Measurements from ENCODE around the gene CNNM3.

Gene CNNM3

DNA sequence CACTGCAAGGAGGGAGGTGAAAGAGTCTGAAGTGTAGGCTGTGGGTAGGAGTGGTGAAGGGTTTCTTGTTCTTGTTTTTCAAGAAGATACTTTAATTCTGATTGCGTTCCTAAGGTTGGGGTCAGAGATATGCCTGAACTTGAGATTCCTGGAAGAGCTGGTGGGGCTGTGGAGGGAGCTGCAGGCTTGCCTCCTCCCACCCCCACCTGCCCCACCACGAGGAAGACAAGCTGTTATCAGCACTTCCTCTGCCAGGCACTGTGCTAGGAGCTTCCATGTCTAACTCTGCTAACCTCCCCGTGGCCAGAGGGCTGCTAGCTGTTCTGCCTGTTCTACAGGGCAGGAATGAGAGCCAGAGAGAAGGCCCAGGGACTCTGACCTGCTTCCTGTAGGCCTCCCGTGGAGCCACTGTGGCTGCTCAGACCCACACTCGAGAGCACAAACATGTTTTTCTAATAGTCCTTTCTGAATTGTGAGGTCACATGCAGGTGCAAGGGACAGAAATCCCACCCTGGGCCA is 14.0 kb downstream of the CNNM3 start:
- 0 out of 2 replicates have a peak overlapping the region, but pooled peaks have one; percentile 2 for H3K27ac ChIP-seq
- no peak for TF ChIP-seq ZFX (IDR thresholded peaks at IDR 0.05; ENCODE audit: borderline replicate concordance)
- TF ChIP-seq, protein P1, sequence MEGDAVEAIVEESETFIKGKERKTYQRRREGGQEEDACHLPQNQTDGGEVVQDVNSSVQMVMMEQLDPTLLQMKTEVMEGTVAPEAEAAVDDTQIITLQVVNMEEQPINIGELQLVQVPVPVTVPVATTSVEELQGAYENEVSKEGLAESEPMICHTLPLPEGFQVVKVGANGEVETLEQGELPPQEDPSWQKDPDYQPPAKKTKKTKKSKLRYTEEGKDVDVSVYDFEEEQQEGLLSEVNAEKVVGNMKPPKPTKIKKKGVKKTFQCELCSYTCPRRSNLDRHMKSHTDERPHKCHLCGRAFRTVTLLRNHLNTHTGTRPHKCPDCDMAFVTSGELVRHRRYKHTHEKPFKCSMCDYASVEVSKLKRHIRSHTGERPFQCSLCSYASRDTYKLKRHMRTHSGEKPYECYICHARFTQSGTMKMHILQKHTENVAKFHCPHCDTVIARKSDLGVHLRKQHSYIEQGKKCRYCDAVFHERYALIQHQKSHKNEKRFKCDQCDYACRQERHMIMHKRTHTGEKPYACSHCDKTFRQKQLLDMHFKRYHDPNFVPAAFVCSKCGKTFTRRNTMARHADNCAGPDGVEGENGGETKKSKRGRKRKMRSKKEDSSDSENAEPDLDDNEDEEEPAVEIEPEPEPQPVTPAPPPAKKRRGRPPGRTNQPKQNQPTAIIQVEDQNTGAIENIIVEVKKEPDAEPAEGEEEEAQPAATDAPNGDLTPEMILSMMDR (IDR thresholded peaks at IDR 0.05), result no peak

DNA sequence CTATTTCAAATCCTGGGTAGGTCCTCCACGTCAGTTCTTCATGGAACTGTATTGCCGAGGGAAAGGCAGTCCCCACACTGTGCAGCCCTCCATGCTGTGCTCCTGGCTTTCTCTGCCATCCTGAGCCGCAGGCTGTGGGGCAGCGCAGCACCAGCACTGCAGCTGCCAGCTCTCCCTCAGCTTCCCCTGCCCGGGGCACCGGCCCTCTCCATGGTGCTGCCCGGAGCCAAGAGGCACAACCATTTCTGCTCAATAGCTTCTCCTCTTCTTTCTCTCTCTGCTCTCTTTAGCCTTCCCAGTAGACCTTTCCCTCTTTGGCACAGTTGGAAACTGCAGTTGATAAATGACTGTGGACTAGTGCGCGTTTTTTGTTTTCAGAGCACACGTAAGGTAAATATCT is 15.6 kb downstream of the CNNM3 start:
- TF ChIP-seq, protein P1 (IDR thresholded peaks at IDR 0.05), result no peak
- TF ChIP-seq ZFX (IDR thresholded peaks at IDR 0.05; ENCODE audit: borderline replicate concordance), result no peak
- H3K27ac ChIP-seq, result peak overlapping the region; percentile 60

DNA sequence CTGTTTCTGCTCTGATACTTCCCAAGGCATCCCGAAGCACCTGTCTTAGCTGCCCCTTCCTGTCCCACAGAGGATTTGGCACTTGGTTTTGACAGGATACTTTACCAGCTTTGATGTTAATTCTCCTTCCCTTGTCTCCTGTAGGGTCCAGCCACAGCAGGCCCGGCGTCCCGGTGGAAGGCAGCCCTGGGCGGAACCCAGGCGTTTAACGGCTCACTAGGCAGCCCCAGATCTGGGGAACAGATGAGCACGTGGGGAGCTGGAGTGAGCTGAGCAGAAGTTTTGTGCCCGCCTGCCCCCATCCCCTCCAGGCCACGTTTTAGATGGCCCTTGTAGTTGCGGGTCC is 16.3 kb downstream of the CNNM3 start:
- H3K27ac ChIP-seq, result peak overlapping the region; percentile 60
- TF ChIP-seq ZFX (IDR thresholded peaks at IDR 0.05; ENCODE audit: borderline replicate concordance), result no peak
- TF ChIP-seq, protein P1 (IDR thresholded peaks at IDR 0.05), result no peak

DNA sequence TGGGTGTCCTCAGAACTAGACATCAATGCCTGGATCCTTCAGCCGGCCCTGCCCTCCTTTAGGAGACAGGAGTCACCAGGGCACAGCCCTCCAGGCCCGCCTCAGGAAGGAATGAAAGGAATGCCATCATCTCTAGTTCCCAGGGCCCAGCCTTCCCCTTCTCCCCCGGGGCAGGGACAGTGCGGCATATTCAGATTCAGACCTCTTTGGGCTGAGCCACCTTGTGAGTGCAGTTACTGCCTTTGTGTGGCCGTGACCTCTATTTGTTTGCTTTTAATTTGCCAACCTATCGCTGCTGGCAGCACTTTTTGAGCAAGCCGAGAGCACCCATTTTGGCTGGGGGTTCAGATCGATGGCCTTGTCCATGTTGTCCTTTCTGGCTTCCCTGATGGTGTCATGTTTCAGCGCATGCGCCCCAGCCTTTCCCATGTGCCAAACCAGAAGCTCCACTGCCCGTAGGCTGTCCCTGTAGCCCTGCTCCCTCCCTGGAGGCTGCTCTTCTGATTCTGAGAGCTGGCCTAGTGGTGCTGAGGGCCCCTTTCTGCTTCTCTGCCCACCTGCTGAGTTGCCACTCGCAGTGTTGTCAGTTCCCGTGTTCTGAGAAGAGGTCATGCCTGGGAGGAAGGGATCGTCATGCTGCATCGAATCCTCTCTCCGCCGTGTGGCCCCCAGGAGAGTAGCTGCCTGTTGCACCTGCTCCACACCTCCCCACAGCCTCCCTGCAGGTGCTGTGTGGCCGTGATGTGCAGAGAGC is 16.9 kb downstream of the CNNM3 start:
- no peak for TF ChIP-seq ZFX (IDR thresholded peaks at IDR 0.05; ENCODE audit: borderline replicate concordance)
- TF ChIP-seq, protein P1 (IDR thresholded peaks at IDR 0.05), result no peak
- H3K27ac ChIP-seq, result peak overlapping the region; percentile 60

DNA sequence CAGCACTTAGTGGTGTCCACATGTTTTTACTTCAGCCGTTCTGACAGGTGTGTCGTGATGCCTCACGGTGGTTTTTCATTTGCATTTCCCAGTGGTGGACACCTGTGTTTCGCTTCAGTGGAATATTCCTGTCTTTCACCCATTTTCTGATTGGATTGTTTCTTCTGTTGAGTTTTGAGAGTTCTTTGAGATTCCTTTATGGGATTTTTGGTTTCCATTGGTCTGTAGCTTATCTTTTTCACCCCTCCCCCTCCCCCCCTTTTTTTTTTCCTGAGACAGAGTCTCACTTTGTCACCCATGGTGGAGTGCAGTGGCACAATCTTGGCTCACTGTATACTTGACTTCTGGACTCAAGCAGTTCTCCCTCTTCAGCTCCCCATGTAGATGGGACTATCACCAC is 19.8 kb downstream of the CNNM3 start:
- no peak for TF ChIP-seq ZFX (IDR thresholded peaks at IDR 0.05; ENCODE audit: borderline replicate concordance)
- TF ChIP-seq, protein P1 (IDR thresholded peaks at IDR 0.05), result no peak
- no peak overlapping the region for H3K27ac ChIP-seq

DNA sequence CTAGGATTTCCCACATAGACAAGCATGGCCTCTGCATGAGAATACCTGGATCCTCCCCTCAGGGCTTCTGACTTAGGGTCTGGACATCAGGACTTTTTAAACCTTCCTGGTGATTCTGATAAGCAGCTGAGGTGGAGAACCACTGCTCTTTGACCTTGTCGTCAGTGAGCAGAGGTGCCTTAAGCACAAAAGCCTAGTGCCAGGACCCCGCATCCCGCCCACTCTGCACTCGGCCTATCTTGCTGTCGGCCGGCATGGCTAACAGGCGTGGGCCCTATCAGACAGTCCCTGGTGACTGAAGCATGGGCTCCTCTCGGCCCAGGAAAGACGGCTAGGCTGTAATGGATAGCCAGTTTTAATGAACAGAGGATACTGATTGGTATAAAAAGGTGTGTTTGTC is 21.5 kb downstream of the CNNM3 start:
- TF ChIP-seq, protein P1 (IDR thresholded peaks at IDR 0.05), result no peak
- TF ChIP-seq ZFX (IDR thresholded peaks at IDR 0.05; ENCODE audit: borderline replicate concordance), result no peak
- no peak overlapping the region for H3K27ac ChIP-seq
